Measurements from ENCODE around the gene STXBP1.
"Not testable (repeated sequence)": the region's sequence is repeated elsewhere in the genome, so short reads cannot be mapped to it uniquely, and the experiment has no call there.

Gene STXBP1

GRCh38 chr9:127621339-127621970 is 9.4 kb downstream of the STXBP1 start:
- not testable (repeated sequence) for DNase-seq (ENCODE audit: low spot score)

- no peak for DNase-seq (ENCODE audit: low spot score)
Measured at GRCh38 chr9:127626752-127627493, 14.8 kb downstream of the STXBP1 start.

- DNase-seq (ENCODE audit: low spot score) = no peak
Measured at GRCh38 chr9:127627494-127627855, 15.4 kb downstream of the STXBP1 start.

GRCh38 chr9:127628758-127629467 is 16.8 kb downstream of the STXBP1 start:
- no peak for DNase-seq (ENCODE audit: low spot score)

GRCh38 chr9:127629468-127630081 is 17.5 kb downstream of the STXBP1 start:
- DNase-seq (ENCODE audit: low spot score) = no peak

GRCh38 chr9:127633216-127633862 is 21.3 kb downstream of the STXBP1 start:
- no peak for DNase-seq (ENCODE audit: low spot score)

- DNase-seq (ENCODE audit: low spot score) = peak; percentile 7
Measured at GRCh38 chr9:127634021-127634420, 21.9 kb downstream of the STXBP1 start.

GRCh38 chr9:127634698-127635097 is 22.6 kb downstream of the STXBP1 start:
- DNase-seq (ENCODE audit: low spot score) = no peak

- no peak for DNase-seq (ENCODE audit: low spot score)
Measured at GRCh38 chr9:127635201-127635735, 23.2 kb downstream of the STXBP1 start.

- no peak for DNase-seq (ENCODE audit: low spot score)
Measured at GRCh38 chr9:127637322-127637847, 25.3 kb downstream of the STXBP1 start.

GRCh38 chr9:127640908-127641545 is 28.9 kb downstream of the STXBP1 start:
- no peak for DNase-seq (ENCODE audit: low spot score)

GRCh38 chr9:127642082-127642740 is 30.1 kb downstream of the STXBP1 start:
- no peak for DNase-seq (ENCODE audit: low spot score)

GRCh38 chr9:127644146-127644827 is 32.2 kb downstream of the STXBP1 start:
- no peak for DNase-seq (ENCODE audit: low spot score)

- DNase-seq (ENCODE audit: low spot score) = no peak
Measured at GRCh38 chr9:127644943-127645342, 32.9 kb downstream of the STXBP1 start.

GRCh38 chr9:127647451-127647850 is 35.4 kb downstream of the STXBP1 start:
- DNase-seq (ENCODE audit: low spot score) = no peak

GRCh38 chr9:127650518-127650917 is 38.4 kb downstream of the STXBP1 start:
- no peak for DNase-seq (ENCODE audit: low spot score)

GRCh38 chr9:127651697-127652610 is 39.9 kb downstream of the STXBP1 start:
- no peak for DNase-seq (ENCODE audit: low spot score)

GRCh38 chr9:127652733-127653132 is 40.7 kb downstream of the STXBP1 start:
- DNase-seq (ENCODE audit: low spot score) = no peak

- no peak for DNase-seq (ENCODE audit: low spot score)
Measured at GRCh38 chr9:127654619-127655018, 42.5 kb downstream of the STXBP1 start.
